ENCODE measurements around the gene NAV2. TPM values are rescaled to one million over a fixed set of nuclear protein-coding genes. Genes with fewer than 3 reads are reported as not detected.

Gene NAV2
- total and polyA plus RNA-seq, 2 experiments from 2014 or later, result 26.0 to 45.0 TPM

DNA sequence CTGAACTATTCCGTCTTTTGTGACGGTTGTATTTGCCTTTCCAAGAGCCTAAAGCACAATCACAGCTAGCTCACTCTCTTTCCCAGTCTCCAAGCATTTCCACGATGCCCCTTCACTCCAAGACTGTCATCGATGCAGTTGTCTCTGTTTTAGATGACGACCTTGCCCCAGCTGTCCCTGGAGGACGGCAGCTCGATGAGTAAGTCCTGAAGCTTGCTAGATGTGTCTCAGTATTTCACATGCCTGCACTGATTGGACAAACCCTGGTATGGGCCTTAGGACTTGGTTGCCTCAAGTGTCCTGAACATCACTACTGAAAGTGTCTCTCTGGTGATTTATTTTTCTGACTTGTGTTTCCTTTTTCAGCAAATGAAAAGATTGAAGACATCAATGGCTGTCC, 129.9 kb downstream of the NAV2 start:
- Mint-ChIP-seq H3K4me1 (peaks cover 22% of the 10 kb centered on the region), H3K36me3 (ENCODE audit: low read depth) (peaks cover 26% of the 10 kb centered on the region; the same call in 2 of the 3 replicates), H3K4me3 (no peak overlapping the region), H3K9me3 (no peaks in the 10 kb centered on the region), H3K27me3 (ENCODE audit: insufficient read depth, low read depth, poor library complexity) (peaks cover 7% of the 10 kb centered on the region), H3K27ac (no peak overlapping the region)
- ATAC-seq, result no peak
- Histone ChIP-seq H3K27ac (ENCODE audit: low read depth) (no peak overlapping the region), H3K36me3 (ENCODE audit: insufficient read depth) (no peaks in the 10 kb centered on the region), H2AFZ (no peak overlapping the region), H3K4me1 (ENCODE audit: insufficient read depth) (peaks cover 15% of the 10 kb centered on the region), H3K4me2 (no peak overlapping the region), H3F3A (replicated peaks; ENCODE audit: low read depth) (0 out of 2 replicates have a peak, but pooled peaks cover 6% of the 10 kb centered on the region), H3K4me3 (no peak overlapping the region), H3K27me3 (ENCODE audit: insufficient read depth) (no peaks in the 10 kb centered on the region), H4K20me1 (replicated peaks; ENCODE audit: insufficient read depth) (peaks cover 7% of the 10 kb centered on the region; the same call in 1 of the 2 replicates), H3K9me2 (ENCODE audit: insufficient read depth) (no peaks in the 10 kb centered on the region), H3K79me2 (replicated peaks; ENCODE audit: insufficient read depth) (peaks cover 18% of the 10 kb centered on the region)
- no peak for TF ChIP-seq ZNF114 (CRISPR knock-in tag; IDR thresholded peaks at IDR 0.05)
- no peak for DNase-seq (ENCODE audit: low spot score)

DNA sequence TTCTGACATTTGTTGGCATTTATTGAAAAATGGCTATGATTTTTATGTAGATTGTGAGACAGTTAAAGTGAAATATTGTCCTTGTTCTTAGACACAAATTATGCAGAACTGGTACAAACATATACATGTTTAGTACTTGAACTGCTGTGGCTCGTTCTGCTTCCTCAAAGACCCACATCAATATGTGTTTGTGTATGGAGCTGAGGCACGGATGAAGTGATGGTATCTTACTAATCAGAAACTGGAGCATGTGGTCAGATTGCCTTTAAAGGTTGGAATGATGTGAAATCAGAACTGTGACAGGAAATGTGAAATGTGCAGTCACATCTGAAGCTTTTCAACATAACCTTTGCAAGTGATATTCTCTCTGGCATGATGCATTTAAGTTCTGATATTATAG, 130.4 kb downstream of the NAV2 start:
- H3K27me3 Mint-ChIP-seq (ENCODE audit: insufficient read depth, low read depth, poor library complexity), result peaks cover 4% of the 10 kb centered on the region
- ATAC-seq, result no peak
- Histone ChIP-seq H3K9me2 (ENCODE audit: insufficient read depth) (no peaks in the 10 kb centered on the region), H4K20me1 (replicated peaks; ENCODE audit: insufficient read depth) (peaks cover 7% of the 10 kb centered on the region; the same call in 1 of the 2 replicates), H3K4me2 (no peak overlapping the region), H3K36me3 (ENCODE audit: insufficient read depth) (no peaks in the 10 kb centered on the region), H3K4me1 (ENCODE audit: insufficient read depth) (peaks cover 21% of the 10 kb centered on the region), H2AFZ (no peak overlapping the region), H3K4me3 (no peak overlapping the region), H3K27ac (ENCODE audit: low read depth) (no peak overlapping the region), H3K79me2 (replicated peaks; ENCODE audit: insufficient read depth) (peaks cover 20% of the 10 kb centered on the region), H3F3A (replicated peaks; ENCODE audit: low read depth) (0 out of 2 replicates have a peak, but pooled peaks cover 6% of the 10 kb centered on the region), H3K27me3 (ENCODE audit: insufficient read depth) (no peaks in the 10 kb centered on the region)
- H3K4me3 Mint-ChIP-seq, result no peak overlapping the region
- no peaks in the 10 kb centered on the region for H3K9me3 Mint-ChIP-seq
- peaks cover 23% of the 10 kb centered on the region; the same call in 2 of the 3 replicates for H3K36me3 Mint-ChIP-seq (ENCODE audit: low read depth)
- no peak overlapping the region for H3K27ac Mint-ChIP-seq
- H3K4me1 Mint-ChIP-seq, result peaks cover 27% of the 10 kb centered on the region
- no peak for DNase-seq (ENCODE audit: low spot score)
- TF ChIP-seq ZNF114 (CRISPR knock-in tag; IDR thresholded peaks at IDR 0.05) (no peak), EZH2phosphoT487 (IDR thresholded peaks at IDR 0.05; ENCODE audit: unreplicated experiment) (no peak), CREB1 (CRISPR knock-in tag; IDR thresholded peaks at IDR 0.05; ENCODE audit: low read depth) (no peak), STAT1 (IDR thresholded peaks at IDR 0.05; ENCODE audit: unreplicated experiment) (no peak), JUNB (IDR thresholded peaks at IDR 0.05; ENCODE audit: unreplicated experiment) (no peak), ZNF331 (CRISPR knock-in tag; IDR thresholded peaks at IDR 0.05; ENCODE audit: low read depth) (no peak)
- TF ChIP-seq, protein P1, sequence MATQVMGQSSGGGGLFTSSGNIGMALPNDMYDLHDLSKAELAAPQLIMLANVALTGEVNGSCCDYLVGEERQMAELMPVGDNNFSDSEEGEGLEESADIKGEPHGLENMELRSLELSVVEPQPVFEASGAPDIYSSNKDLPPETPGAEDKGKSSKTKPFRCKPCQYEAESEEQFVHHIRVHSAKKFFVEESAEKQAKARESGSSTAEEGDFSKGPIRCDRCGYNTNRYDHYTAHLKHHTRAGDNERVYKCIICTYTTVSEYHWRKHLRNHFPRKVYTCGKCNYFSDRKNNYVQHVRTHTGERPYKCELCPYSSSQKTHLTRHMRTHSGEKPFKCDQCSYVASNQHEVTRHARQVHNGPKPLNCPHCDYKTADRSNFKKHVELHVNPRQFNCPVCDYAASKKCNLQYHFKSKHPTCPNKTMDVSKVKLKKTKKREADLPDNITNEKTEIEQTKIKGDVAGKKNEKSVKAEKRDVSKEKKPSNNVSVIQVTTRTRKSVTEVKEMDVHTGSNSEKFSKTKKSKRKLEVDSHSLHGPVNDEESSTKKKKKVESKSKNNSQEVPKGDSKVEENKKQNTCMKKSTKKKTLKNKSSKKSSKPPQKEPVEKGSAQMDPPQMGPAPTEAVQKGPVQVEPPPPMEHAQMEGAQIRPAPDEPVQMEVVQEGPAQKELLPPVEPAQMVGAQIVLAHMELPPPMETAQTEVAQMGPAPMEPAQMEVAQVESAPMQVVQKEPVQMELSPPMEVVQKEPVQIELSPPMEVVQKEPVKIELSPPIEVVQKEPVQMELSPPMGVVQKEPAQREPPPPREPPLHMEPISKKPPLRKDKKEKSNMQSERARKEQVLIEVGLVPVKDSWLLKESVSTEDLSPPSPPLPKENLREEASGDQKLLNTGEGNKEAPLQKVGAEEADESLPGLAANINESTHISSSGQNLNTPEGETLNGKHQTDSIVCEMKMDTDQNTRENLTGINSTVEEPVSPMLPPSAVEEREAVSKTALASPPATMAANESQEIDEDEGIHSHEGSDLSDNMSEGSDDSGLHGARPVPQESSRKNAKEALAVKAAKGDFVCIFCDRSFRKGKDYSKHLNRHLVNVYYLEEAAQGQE (IDR thresholded peaks at IDR 0.05; ENCODE audit: unreplicated experiment), result no peak
- TF ChIP-seq, protein P2, sequence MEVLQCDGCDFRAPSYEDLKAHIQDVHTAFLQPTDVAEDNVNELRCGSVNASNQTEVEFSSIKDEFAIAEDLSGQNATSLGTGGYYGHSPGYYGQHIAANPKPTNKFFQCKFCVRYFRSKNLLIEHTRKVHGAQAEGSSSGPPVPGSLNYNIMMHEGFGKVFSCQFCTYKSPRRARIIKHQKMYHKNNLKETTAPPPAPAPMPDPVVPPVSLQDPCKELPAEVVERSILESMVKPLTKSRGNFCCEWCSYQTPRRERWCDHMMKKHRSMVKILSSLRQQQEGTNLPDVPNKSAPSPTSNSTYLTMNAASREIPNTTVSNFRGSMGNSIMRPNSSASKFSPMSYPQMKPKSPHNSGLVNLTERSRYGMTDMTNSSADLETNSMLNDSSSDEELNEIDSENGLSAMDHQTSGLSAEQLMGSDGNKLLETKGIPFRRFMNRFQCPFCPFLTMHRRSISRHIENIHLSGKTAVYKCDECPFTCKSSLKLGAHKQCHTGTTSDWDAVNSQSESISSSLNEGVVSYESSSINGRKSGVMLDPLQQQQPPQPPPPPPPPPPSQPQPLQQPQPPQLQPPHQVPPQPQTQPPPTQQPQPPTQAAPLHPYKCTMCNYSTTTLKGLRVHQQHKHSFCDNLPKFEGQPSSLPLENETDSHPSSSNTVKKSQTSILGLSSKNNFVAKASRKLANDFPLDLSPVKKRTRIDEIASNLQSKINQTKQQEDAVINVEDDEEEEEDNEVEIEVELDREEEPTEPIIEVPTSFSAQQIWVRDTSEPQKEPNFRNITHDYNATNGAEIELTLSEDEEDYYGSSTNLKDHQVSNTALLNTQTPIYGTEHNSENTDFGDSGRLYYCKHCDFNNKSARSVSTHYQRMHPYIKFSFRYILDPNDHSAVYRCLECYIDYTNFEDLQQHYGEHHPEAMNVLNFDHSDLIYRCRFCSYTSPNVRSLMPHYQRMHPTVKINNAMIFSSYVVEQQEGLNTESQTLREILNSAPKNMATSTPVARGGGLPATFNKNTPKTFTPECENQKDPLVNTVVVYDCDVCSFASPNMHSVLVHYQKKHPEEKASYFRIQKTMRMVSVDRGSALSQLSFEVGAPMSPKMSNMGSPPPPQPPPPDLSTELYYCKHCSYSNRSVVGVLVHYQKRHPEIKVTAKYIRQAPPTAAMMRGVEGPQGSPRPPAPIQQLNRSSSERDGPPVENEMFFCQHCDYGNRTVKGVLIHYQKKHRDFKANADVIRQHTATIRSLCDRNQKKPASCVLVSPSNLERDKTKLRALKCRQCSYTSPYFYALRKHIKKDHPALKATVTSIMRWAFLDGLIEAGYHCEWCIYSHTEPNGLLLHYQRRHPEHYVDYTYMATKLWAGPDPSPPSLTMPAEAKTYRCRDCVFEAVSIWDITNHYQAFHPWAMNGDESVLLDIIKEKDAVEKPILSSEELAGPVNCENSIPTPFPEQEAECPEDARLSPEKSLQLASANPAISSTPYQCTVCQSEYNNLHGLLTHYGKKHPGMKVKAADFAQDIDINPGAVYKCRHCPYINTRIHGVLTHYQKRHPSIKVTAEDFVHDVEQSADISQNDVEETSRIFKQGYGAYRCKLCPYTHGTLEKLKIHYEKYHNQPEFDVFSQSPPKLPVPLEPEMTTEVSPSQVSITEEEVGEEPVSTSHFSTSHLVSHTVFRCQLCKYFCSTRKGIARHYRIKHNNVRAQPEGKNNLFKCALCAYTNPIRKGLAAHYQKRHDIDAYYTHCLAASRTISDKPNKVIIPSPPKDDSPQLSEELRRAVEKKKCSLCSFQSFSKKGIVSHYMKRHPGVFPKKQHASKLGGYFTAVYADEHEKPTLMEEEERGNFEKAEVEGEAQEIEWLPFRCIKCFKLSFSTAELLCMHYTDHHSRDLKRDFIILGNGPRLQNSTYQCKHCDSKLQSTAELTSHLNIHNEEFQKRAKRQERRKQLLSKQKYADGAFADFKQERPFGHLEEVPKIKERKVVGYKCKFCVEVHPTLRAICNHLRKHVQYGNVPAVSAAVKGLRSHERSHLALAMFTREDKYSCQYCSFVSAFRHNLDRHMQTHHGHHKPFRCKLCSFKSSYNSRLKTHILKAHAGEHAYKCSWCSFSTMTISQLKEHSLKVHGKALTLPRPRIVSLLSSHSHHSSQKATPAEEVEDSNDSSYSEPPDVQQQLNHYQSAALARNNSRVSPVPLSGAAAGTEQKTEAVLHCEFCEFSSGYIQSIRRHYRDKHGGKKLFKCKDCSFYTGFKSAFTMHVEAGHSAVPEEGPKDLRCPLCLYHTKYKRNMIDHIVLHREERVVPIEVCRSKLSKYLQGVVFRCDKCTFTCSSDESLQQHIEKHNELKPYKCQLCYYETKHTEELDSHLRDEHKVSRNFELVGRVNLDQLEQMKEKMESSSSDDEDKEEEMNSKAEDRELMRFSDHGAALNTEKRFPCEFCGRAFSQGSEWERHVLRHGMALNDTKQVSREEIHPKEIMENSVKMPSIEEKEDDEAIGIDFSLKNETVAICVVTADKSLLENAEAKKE (CRISPR knock-in tag; IDR thresholded peaks at IDR 0.05), result no peak
- TF ChIP-seq, protein P3, sequence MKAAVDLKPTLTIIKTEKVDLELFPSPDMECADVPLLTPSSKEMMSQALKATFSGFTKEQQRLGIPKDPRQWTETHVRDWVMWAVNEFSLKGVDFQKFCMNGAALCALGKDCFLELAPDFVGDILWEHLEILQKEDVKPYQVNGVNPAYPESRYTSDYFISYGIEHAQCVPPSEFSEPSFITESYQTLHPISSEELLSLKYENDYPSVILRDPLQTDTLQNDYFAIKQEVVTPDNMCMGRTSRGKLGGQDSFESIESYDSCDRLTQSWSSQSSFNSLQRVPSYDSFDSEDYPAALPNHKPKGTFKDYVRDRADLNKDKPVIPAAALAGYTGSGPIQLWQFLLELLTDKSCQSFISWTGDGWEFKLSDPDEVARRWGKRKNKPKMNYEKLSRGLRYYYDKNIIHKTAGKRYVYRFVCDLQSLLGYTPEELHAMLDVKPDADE (IDR thresholded peaks at IDR 0.05), result no peak

All from GM23338 (cell line).